ENCODE results near the gene UVSSA. TPM values are rescaled to one million over a fixed set of nuclear protein-coding genes. Genes with fewer than 3 reads are reported as not detected.

Gene UVSSA
- total RNA-seq, 1 experiment from 2014 or later, result 26.3 TPM

- ChIA-PET POLR2A (no interaction called here), CTCF (no interaction called here)
- TF ChIP-seq, protein P1, sequence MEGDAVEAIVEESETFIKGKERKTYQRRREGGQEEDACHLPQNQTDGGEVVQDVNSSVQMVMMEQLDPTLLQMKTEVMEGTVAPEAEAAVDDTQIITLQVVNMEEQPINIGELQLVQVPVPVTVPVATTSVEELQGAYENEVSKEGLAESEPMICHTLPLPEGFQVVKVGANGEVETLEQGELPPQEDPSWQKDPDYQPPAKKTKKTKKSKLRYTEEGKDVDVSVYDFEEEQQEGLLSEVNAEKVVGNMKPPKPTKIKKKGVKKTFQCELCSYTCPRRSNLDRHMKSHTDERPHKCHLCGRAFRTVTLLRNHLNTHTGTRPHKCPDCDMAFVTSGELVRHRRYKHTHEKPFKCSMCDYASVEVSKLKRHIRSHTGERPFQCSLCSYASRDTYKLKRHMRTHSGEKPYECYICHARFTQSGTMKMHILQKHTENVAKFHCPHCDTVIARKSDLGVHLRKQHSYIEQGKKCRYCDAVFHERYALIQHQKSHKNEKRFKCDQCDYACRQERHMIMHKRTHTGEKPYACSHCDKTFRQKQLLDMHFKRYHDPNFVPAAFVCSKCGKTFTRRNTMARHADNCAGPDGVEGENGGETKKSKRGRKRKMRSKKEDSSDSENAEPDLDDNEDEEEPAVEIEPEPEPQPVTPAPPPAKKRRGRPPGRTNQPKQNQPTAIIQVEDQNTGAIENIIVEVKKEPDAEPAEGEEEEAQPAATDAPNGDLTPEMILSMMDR (IDR thresholded peaks at IDR 0.05; ENCODE audit: insufficient read depth in 1 of 2, low read depth in 1 of 2, low read length in 1 of 2, severe bottlenecking in 1 of 2, unreplicated experiment in 1 of 2), result no peak
- Histone ChIP-seq H3K36me3 (ENCODE audit: control insufficient read depth, insufficient read depth, low read length) (no peaks in the 10 kb centered on the region), H3K4me3 (ENCODE audit: low read depth, low read length) (no peak overlapping the region), H3K27me3 (replicated peaks; ENCODE audit: control insufficient read depth, insufficient read depth, low read length) (no peaks in the 10 kb centered on the region), H3K9me3 (no peaks in the 10 kb centered on the region), H3K4me1 (no peaks in the 10 kb centered on the region)
- H3K9me3 Mint-ChIP-seq (ENCODE audit: unreplicated experiment), result no peaks in the 10 kb centered on the region
- intact Hi-C loops (cut with micrococcal nuclease; ENCODE audit: unreplicated experiment), result no loop called here
- BruUV-seq (replicated peaks), result no TSS peak
- H3K4me3 Mint-ChIP-seq (ENCODE audit: unreplicated experiment), result no peak overlapping the region
- no peak overlapping the region for H3K27ac Mint-ChIP-seq (ENCODE audit: unreplicated experiment)
- no peaks in the 10 kb centered on the region for H3K4me1 Mint-ChIP-seq (ENCODE audit: low read depth, unreplicated experiment)
- H3K36me3 Mint-ChIP-seq (ENCODE audit: insufficient read depth, unreplicated experiment), result peaks cover 6% of the 10 kb centered on the region
- H3K27me3 Mint-ChIP-seq (ENCODE audit: insufficient read depth, unreplicated experiment), result no peaks in the 10 kb centered on the region
- DNase-seq, result no peak
Observed at GRCh38 chr4:1409491-1410425, 62.8 kb downstream of the UVSSA start.

- H3K9me3 ChIP-seq, result no peaks in the 10 kb centered on the region
- no peaks in the 10 kb centered on the region for H3K27me3 Mint-ChIP-seq (ENCODE audit: insufficient read depth, unreplicated experiment)
- no peaks in the 10 kb centered on the region for H3K36me3 ChIP-seq (ENCODE audit: control insufficient read depth, insufficient read depth, low read length)
- H3K4me1 Mint-ChIP-seq (ENCODE audit: low read depth, unreplicated experiment), result no peaks in the 10 kb centered on the region
- H3K4me3 ChIP-seq (ENCODE audit: low read depth, low read length), result no peak overlapping the region
- H3K36me3 Mint-ChIP-seq (ENCODE audit: insufficient read depth, unreplicated experiment), result peaks cover 6% of the 10 kb centered on the region
- intact Hi-C loops (cut with micrococcal nuclease; ENCODE audit: unreplicated experiment), result no loop called here
- H3K4me3 Mint-ChIP-seq (ENCODE audit: unreplicated experiment), result no peak overlapping the region
- POLR2A ChIA-PET, result no interaction called here
- H3K27me3 ChIP-seq (replicated peaks; ENCODE audit: control insufficient read depth, insufficient read depth, low read length), result no peaks in the 10 kb centered on the region
- H3K4me1 ChIP-seq, result no peaks in the 10 kb centered on the region
- H3K27ac Mint-ChIP-seq (ENCODE audit: unreplicated experiment), result no peak overlapping the region
- TF ChIP-seq, protein P1 (IDR thresholded peaks at IDR 0.05; ENCODE audit: insufficient read depth in 1 of 2, low read depth in 1 of 2, low read length in 1 of 2, severe bottlenecking in 1 of 2, unreplicated experiment in 1 of 2), result no peak
- no peaks in the 10 kb centered on the region for H3K9me3 Mint-ChIP-seq (ENCODE audit: unreplicated experiment)
- BruUV-seq (replicated peaks), result no TSS peak
- CTCF ChIA-PET, result no interaction called here
- peak in 1 of 2 experiments; percentile 71 for DNase-seq
Observed at GRCh38 chr4:1410491-1411325, 63.7 kb downstream of the UVSSA start.
